ENCODE results near the gene GPR89B.

DNA sequence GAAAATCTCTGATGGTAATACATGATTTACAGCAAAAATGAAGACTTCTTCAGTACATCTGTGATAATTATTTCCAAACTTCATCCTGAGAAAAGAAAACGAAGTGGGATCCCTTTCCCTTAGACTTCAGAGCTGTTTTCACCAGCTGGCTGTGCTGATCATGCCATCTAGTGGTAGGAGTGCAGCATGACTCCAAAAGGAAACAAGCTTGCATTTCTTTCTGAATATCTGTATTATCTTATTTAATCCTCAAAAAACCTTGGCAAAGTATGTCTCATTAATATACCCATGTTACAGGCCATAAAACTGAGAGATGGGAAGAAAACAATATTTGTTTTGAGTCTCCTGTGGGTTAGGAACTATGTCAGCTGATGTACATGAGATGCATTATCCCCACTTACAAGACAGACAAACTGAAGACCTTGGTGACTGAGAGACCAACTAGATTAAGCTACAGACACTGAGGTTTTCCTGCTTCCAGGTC is 35.4 kb upstream of the GPR89B start:
- TF ChIP-seq, protein P1, sequence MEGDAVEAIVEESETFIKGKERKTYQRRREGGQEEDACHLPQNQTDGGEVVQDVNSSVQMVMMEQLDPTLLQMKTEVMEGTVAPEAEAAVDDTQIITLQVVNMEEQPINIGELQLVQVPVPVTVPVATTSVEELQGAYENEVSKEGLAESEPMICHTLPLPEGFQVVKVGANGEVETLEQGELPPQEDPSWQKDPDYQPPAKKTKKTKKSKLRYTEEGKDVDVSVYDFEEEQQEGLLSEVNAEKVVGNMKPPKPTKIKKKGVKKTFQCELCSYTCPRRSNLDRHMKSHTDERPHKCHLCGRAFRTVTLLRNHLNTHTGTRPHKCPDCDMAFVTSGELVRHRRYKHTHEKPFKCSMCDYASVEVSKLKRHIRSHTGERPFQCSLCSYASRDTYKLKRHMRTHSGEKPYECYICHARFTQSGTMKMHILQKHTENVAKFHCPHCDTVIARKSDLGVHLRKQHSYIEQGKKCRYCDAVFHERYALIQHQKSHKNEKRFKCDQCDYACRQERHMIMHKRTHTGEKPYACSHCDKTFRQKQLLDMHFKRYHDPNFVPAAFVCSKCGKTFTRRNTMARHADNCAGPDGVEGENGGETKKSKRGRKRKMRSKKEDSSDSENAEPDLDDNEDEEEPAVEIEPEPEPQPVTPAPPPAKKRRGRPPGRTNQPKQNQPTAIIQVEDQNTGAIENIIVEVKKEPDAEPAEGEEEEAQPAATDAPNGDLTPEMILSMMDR (conservative IDR thresholded peaks at IDR 0.05 in 1 of 2, IDR thresholded peaks at IDR 0.05 in 1 of 2; ENCODE audit: low read depth in 1 of 2, low read length in 2 of 2), result peak; percentile 98 to 99
- TF ChIP-seq EZH2 (IDR thresholded peaks at IDR 0.05; ENCODE audit: low read length, missing control alignments), result no peak
